KMS-11 (cell line): ENCODE data around the gene CRTC1.

Source experiments
- H2AFZ ChIP-seq: fragments of 200-600 bp; sonication (generic); 2 replicates; pipeline ENCODE4 v1.6.1; 2016; ENCODE audit warnings: antibody characterized with exemption, mixed run types, low read depth
- H3K27ac ChIP-seq: fragments of 200-600 bp; sonication (generic); 2 replicates; pipeline ENCODE4 v1.6.1; 2016; ENCODE audit warnings: mild to moderate bottlenecking, mixed run types
- H3K27me3 ChIP-seq: fragments of 200-600 bp; sonication (generic); 2 replicates; pipeline ENCODE4 v1.6.1; 2017; ENCODE audit warnings: mild to moderate bottlenecking, low read depth, mixed run types, moderate library complexity; ENCODE audit not compliant: insufficient read depth
- H3K36me3 ChIP-seq: fragments of 200-600 bp; sonication (generic); 2 replicates; pipeline ENCODE4 v1.6.1; 2017; ENCODE audit warnings: mild to moderate bottlenecking, mixed run types; ENCODE audit not compliant: insufficient read depth
- H3K4me1 ChIP-seq: fragments of 200-600 bp; sonication (generic); 2 replicates; pipeline ENCODE4 v1.6.1; 2016; ENCODE audit warnings: mild to moderate bottlenecking, low read depth, mixed run types; ENCODE audit not compliant: poor library complexity, severe bottlenecking
- H3K4me2 ChIP-seq: fragments of 200-600 bp; sonication (generic); 2 replicates; pipeline ENCODE4 v1.7.0; 2016; ENCODE audit warnings: mild to moderate bottlenecking, mixed run types
- H3K4me3 ChIP-seq: fragments of 200-600 bp; sonication (generic); IDR thresholded peaks from 2 replicates; pipeline ENCODE4 v1.6.1; 2017; ENCODE audit warnings: low read depth, low read length, mixed read lengths; ENCODE audit not compliant: insufficient read depth
- H3K79me2 ChIP-seq: fragments of 200-600 bp; sonication (generic); 2 replicates; pipeline ENCODE4 v1.6.1; 2016; ENCODE audit warnings: low read depth, mixed run types; ENCODE audit not compliant: insufficient read depth
- H3K9ac ChIP-seq: fragments of 200-600 bp; sonication (generic); 2 replicates; pipeline ENCODE4 v1.6.1; 2016; ENCODE audit warnings: mild to moderate bottlenecking, mixed run types
- H4K20me1 ChIP-seq: fragments of 200-600 bp; sonication (generic); 2 replicates; pipeline ENCODE4 v1.6.1; 2016; ENCODE audit warnings: mild to moderate bottlenecking, mixed run types; ENCODE audit not compliant: insufficient read depth
- TF ChIP-seq, protein P1 (sequence below): fragments of 200-600 bp; sonication (generic); conservative IDR thresholded peaks from 2 replicates; pipeline ENCODE4 v1.6.1; 2017; ENCODE audit warnings: low read depth, mild to moderate bottlenecking, antibody characterized with exemption, low read length, moderate library complexity, mixed read lengths

The CRTC1 gene

DNA sequence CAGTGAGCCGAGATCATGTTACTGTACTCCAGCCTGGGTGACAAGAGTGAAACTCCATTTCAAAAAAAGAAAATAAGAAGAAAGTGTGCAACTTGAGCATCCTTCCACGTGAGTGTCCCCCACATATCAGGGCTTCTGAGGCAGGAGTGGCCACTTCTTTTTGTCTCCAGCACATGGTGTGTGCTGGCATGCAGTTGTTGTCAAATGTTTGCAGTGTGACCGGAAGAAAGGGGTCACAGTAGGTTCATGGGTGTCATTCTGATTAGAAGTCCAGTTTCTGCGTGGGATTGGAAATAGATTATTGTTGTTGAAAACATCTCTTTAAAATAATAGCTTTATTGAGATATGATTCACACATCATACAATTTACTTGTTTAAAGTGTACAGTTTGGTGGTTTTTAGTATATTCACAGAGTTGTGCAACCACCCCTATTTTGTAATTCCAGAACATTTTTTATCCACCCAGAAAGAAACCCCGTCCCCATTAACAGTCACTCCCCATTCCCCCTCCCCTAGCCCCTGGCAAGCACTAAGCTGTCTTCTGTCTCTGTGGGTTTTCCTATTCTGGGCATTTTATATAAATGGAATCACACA lies 2.2 kb downstream of the CRTC1 start:
- Histone ChIP-seq H3K4me2 (no peak overlapping the region), H2AFZ (no peak overlapping the region), H3K4me3 (no peak overlapping the region), H4K20me1 (no peaks in the 10 kb centered on the region), H3K27ac (no peak overlapping the region), H3K27me3 (no peaks in the 10 kb centered on the region), H3K36me3 (no peaks in the 10 kb centered on the region), H3K79me2 (peaks cover 9% of the 10 kb centered on the region; the same call in 1 of the 2 replicates), H3K4me1 (peaks cover 13% of the 10 kb centered on the region), H3K9ac (no peak overlapping the region)
- TF ChIP-seq, protein P1, sequence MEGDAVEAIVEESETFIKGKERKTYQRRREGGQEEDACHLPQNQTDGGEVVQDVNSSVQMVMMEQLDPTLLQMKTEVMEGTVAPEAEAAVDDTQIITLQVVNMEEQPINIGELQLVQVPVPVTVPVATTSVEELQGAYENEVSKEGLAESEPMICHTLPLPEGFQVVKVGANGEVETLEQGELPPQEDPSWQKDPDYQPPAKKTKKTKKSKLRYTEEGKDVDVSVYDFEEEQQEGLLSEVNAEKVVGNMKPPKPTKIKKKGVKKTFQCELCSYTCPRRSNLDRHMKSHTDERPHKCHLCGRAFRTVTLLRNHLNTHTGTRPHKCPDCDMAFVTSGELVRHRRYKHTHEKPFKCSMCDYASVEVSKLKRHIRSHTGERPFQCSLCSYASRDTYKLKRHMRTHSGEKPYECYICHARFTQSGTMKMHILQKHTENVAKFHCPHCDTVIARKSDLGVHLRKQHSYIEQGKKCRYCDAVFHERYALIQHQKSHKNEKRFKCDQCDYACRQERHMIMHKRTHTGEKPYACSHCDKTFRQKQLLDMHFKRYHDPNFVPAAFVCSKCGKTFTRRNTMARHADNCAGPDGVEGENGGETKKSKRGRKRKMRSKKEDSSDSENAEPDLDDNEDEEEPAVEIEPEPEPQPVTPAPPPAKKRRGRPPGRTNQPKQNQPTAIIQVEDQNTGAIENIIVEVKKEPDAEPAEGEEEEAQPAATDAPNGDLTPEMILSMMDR, result no peak

DNA sequence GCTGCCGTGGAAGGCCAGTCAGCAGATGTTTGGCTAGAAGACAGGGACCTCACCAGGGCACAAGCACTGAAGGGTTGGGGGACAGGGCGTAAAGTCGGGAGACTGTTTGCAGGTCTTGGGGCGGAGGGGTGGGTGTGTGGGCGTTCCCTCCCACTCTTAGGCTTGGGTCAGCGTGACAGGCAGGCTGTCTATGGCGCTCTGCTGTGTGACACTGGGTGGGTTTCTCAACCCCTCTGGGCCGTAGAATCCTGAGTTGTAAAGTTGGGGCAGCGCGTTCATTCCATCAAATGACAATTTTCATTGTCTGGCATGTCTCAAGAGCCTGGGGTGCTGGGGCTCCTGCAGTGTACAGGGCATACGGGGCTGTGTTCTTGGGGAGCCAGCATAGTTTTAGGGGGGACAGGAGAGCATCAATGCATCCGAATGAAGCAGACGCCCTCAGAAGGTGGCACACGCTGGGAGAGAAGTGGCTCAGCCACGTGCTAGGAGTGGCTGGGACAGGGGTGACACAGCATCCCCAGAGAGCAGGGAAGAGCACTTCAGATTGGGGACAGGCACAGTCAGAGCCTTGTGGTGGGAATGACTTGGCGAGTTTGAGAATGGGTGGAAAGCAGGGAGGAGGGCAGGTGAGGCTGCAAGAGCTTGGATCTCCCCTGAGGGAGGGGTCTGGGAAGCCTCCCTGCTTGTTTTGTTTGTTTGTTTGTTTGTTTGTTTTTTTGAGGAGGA lies 4.4 kb downstream of the CRTC1 start:
- Histone ChIP-seq H3K79me2 (peaks cover 9% of the 10 kb centered on the region; the same call in 1 of the 2 replicates), H2AFZ (no peak overlapping the region), H4K20me1 (no peaks in the 10 kb centered on the region), H3K36me3 (no peaks in the 10 kb centered on the region), H3K27ac (no peak overlapping the region), H3K27me3 (no peaks in the 10 kb centered on the region), H3K4me1 (peaks cover 11% of the 10 kb centered on the region), H3K4me3 (no peak overlapping the region), H3K4me2 (no peak overlapping the region), H3K9ac (no peak overlapping the region)
- TF ChIP-seq, protein P1, result no peak

DNA sequence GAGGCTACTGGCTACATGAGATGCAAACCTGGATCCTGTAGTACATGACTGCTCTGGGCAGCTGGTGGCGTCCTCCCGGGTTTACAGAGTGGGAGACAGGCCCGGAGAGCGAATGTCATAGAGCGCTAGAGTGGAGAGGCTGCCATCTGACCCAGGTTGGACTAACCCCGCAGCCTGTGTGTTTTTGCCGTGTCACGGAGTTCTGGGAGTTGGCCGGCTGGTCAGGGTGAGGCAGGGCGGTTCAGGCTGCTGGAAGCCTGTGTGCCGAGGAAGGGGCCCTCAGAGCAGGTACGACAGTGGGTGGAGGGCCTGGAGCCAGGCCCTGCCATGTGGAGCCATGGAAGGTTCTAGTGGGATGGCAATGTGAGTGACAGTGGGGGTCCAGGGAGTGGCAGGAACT lies 12.5 kb downstream of the CRTC1 start:
- Histone ChIP-seq H3K4me2 (no peak overlapping the region), H4K20me1 (no peaks in the 10 kb centered on the region), H3K4me1 (peaks cover 15% of the 10 kb centered on the region), H3K27me3 (no peaks in the 10 kb centered on the region), H2AFZ (no peak overlapping the region), H3K27ac (no peak overlapping the region), H3K9ac (no peak overlapping the region), H3K36me3 (no peaks in the 10 kb centered on the region), H3K79me2 (no peaks in the 10 kb centered on the region), H3K4me3 (no peak overlapping the region)
- TF ChIP-seq, protein P1, result no peak

DNA sequence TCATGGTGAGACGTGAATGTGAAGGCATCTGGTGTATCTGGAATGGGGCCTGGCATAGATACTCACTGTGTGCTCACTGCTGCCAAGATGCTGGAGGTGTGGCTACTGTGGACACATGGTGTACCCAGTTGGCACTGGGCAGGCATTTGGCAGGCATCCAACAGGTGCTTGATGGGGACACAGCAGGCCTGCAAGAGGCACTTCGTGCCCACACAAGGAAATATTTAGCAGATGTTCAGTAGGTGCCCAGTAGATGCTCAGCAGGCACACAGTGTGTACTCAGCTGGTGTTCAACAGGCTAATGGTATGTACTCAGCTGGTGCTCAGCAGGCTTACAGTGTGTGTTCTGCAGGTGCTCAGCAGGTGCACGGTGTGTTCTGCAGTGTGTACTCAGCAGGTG lies 14.2 kb downstream of the CRTC1 start:
- H3K27ac ChIP-seq, result no peak overlapping the region
- H3K36me3 ChIP-seq, result no peaks in the 10 kb centered on the region
- H3K4me3 ChIP-seq, result no peak overlapping the region
- H3K79me2 ChIP-seq, result no peaks in the 10 kb centered on the region
- no peak overlapping the region for H3K4me2 ChIP-seq
- H4K20me1 ChIP-seq, result no peaks in the 10 kb centered on the region
- H3K4me1 ChIP-seq, result peaks cover 29% of the 10 kb centered on the region
- H3K27me3 ChIP-seq, result no peaks in the 10 kb centered on the region
- TF ChIP-seq, protein P1, result no peak
- H2AFZ ChIP-seq, result no peak overlapping the region
- no peak overlapping the region for H3K9ac ChIP-seq
